MM.1S (cell line): ENCODE data around the gene BZW2.

Experiments used
- DNase-seq: peaks from one replicate; pipeline ENCODE4 v3.0.0-alpha.2; 2015
- H2AFZ ChIP-seq: fragments of 300-600 bp; sonication (generic); 2 replicates; pipeline ENCODE4 v1.6.0; 2016; ENCODE audit warnings: antibody characterized with exemption, low read length
- H3F3A ChIP-seq: fragments of 300-600 bp; sonication (generic); 2 replicates; pipeline ENCODE4 v1.6.1; 2016; ENCODE audit warnings: mild to moderate bottlenecking, antibody characterized with exemption, low read length, moderate library complexity, mixed read lengths; ENCODE audit not compliant: insufficient read depth
- H3K27ac ChIP-seq: fragments of 300-600 bp; sonication (generic); 2 replicates; pipeline ENCODE4 v1.5.1; 2016; ENCODE audit warnings: mild to moderate bottlenecking, low read length
- H3K27me3 ChIP-seq: fragments of 300-600 bp; sonication (generic); replicated peaks from 2 replicates; pipeline ENCODE4 v1.6.0; 2016; ENCODE audit warnings: low read length; ENCODE audit not compliant: insufficient read depth
- H3K36me3 ChIP-seq: fragments of 300-600 bp; sonication (generic); replicated peaks from 2 replicates; pipeline ENCODE4 v1.6.1; 2016; ENCODE audit warnings: mild to moderate bottlenecking, low read length, mixed read lengths; ENCODE audit not compliant: insufficient read depth
- H3K4me1 ChIP-seq: fragments of 300-600 bp; sonication (generic); 2 replicates; pipeline ENCODE4 v1.6.1; 2016; ENCODE audit warnings: low read length, mixed read lengths
- H3K4me2 ChIP-seq: fragments of 300-600 bp; sonication (generic); 2 replicates; pipeline ENCODE4 v1.6.0; 2016; ENCODE audit warnings: low read depth, low read length
- H3K4me3 ChIP-seq: fragments of 300-600 bp; sonication (generic); 2 replicates; pipeline ENCODE4 v1.5.1; 2016; ENCODE audit warnings: low read length, mixed read lengths
- H3K79me2 ChIP-seq: fragments of 300-600 bp; sonication (generic); 2 replicates; pipeline ENCODE4 v1.6.1; 2016; ENCODE audit warnings: mixed run types, low read length, mixed read lengths
- H3K9ac ChIP-seq: fragments of 300-600 bp; sonication (generic); 2 replicates; pipeline ENCODE4 v1.6.1; 2016; ENCODE audit warnings: low read length, mixed read lengths
- H3K9me2 ChIP-seq: fragments of 300-600 bp; sonication (generic); replicated peaks from 2 replicates; pipeline ENCODE4 v1.6.1; 2016; ENCODE audit warnings: mild to moderate bottlenecking, low read length, mixed read lengths; ENCODE audit not compliant: insufficient read depth
- H3K9me3 ChIP-seq: fragments of 300-600 bp; sonication (generic); replicated peaks from 2 replicates; pipeline ENCODE4 v1.6.1; 2016; ENCODE audit warnings: mild to moderate bottlenecking, low read length, mixed read lengths; ENCODE audit not compliant: insufficient read depth
- H4K20me1 ChIP-seq: fragments of 300-600 bp; sonication (generic); 2 replicates; pipeline ENCODE4 v1.6.1; 2016; ENCODE audit warnings: mild to moderate bottlenecking, low read length, moderate library complexity, mixed read lengths; ENCODE audit not compliant: insufficient read depth
- CTCF ChIP-seq: fragments of 300-600 bp; sonication (generic); IDR thresholded peaks from 2 replicates; pipeline ENCODE4 v1.5.1; 2016; ENCODE audit warnings: antibody characterized with exemption, low read length, mixed read lengths
- EZH2 ChIP-seq: fragments of 300-600 bp; sonication (generic); optimal IDR thresholded peaks from 2 replicates; pipeline ENCODE3; 2017; ENCODE audit warnings: low read depth, mild to moderate bottlenecking, antibody characterized with exemption, low read length, mixed read lengths
- EZH2phosphoT487 ChIP-seq: fragments of 300-600 bp; sonication (generic); IDR thresholded peaks from 2 replicates; pipeline ENCODE4 v1.6.1; 2018; ENCODE audit warnings: antibody characterized with exemption, low read length

BZW2 gene

GRCh38 chr7:16695621-16696237, 49.7 kb downstream of the BZW2 start:
- Histone ChIP-seq H3K79me2 (no peaks in the 10 kb centered on the region), H3K27ac (no peak overlapping the region), H3K4me2 (no peak overlapping the region), H3K4me3 (no peak overlapping the region), H4K20me1 (no peaks in the 10 kb centered on the region), H3K9me3 (no peaks in the 10 kb centered on the region), H3K27me3 (no peaks in the 10 kb centered on the region), H3K9ac (no peak overlapping the region), H3K9me2 (no peaks in the 10 kb centered on the region), H3K36me3 (peaks cover 15% of the 10 kb centered on the region; the same call in 1 of the 2 replicates), H3K4me1 (no peaks in the 10 kb centered on the region), H2AFZ (no peak overlapping the region), H3F3A (no peaks in the 10 kb centered on the region)
- TF ChIP-seq EZH2phosphoT487 (no peak), CTCF (peak; percentile 38)
- DNase-seq: peak; percentile 30

GRCh38 chr7:16697507-16698199, 51.7 kb downstream of the BZW2 start:
- no peak overlapping the region for H3K27ac ChIP-seq
- no peak overlapping the region for H3K4me3 ChIP-seq
- H3K27me3 ChIP-seq: no peaks in the 10 kb centered on the region
- H3K9me3 ChIP-seq: no peaks in the 10 kb centered on the region
- H3K4me2 ChIP-seq: no peak overlapping the region
- no peaks in the 10 kb centered on the region for H3K9me2 ChIP-seq
- no peak overlapping the region for H2AFZ ChIP-seq
- TF ChIP-seq EZH2 (no peak), CTCF (no peak), EZH2phosphoT487 (no peak)
- no peaks in the 10 kb centered on the region for H3K79me2 ChIP-seq
- no peak overlapping the region for H3K9ac ChIP-seq
- no peaks in the 10 kb centered on the region for H3F3A ChIP-seq
- H4K20me1 ChIP-seq: no peaks in the 10 kb centered on the region
- H3K36me3 ChIP-seq: peaks cover 15% of the 10 kb centered on the region; the same call in 1 of the 2 replicates
- no peak for DNase-seq
- H3K4me1 ChIP-seq: no peaks in the 10 kb centered on the region

- Histone ChIP-seq H3K9ac (no peak overlapping the region), H3K79me2 (no peaks in the 10 kb centered on the region), H3K4me2 (no peak overlapping the region), H2AFZ (no peak overlapping the region), H3K9me2 (no peaks in the 10 kb centered on the region), H3F3A (no peaks in the 10 kb centered on the region), H3K9me3 (no peaks in the 10 kb centered on the region), H3K36me3 (peaks cover 15% of the 10 kb centered on the region; the same call in 1 of the 2 replicates), H3K4me1 (no peaks in the 10 kb centered on the region), H3K4me3 (no peak overlapping the region), H3K27ac (no peak overlapping the region), H3K27me3 (no peaks in the 10 kb centered on the region), H4K20me1 (no peaks in the 10 kb centered on the region)
- no peak for DNase-seq
- no peak for TF ChIP-seq EZH2phosphoT487
- no peak for TF ChIP-seq EZH2
- no peak for TF ChIP-seq CTCF
Observed at GRCh38 chr7:16698200-16698905, 52.4 kb downstream of the BZW2 start.
